ENCODE results near the gene HAAO.

- TF ChIP-seq, protein P1, sequence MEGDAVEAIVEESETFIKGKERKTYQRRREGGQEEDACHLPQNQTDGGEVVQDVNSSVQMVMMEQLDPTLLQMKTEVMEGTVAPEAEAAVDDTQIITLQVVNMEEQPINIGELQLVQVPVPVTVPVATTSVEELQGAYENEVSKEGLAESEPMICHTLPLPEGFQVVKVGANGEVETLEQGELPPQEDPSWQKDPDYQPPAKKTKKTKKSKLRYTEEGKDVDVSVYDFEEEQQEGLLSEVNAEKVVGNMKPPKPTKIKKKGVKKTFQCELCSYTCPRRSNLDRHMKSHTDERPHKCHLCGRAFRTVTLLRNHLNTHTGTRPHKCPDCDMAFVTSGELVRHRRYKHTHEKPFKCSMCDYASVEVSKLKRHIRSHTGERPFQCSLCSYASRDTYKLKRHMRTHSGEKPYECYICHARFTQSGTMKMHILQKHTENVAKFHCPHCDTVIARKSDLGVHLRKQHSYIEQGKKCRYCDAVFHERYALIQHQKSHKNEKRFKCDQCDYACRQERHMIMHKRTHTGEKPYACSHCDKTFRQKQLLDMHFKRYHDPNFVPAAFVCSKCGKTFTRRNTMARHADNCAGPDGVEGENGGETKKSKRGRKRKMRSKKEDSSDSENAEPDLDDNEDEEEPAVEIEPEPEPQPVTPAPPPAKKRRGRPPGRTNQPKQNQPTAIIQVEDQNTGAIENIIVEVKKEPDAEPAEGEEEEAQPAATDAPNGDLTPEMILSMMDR (IDR thresholded peaks at IDR 0.05), result no peak
- TF ChIP-seq POLR2A (IDR thresholded peaks at IDR 0.05), result no peak
Observed at GRCh38 chr2:42823744-42824453, 31.5 kb upstream of the HAAO start.
